WTC11 (cell line): Measurements from ENCODE around the gene NSG2.
"Not testable (repeated sequence)": the region's sequence is repeated elsewhere in the genome, so short reads cannot be mapped to it uniquely, and the experiment has no call there.

ENCODE experiments used
- CTCF ChIP-seq: fragments of 200-600 bp; IDR thresholded peaks from 2 replicates; pipeline ENCODE4 v1.8.0; 2022; ENCODE audit warnings: antibody characterized with exemption
- E2F4 ChIP-seq: sonication (generic); formaldehyde crosslinking; IDR thresholded peaks from 2 replicates; pipeline ENCODE4 v1.8.1; 2022; ENCODE audit warnings: low read depth, mild to moderate bottlenecking, moderate library complexity, missing genetic modification reagents, borderline replicate concordance
- GABPB1 ChIP-seq: sonication (generic); formaldehyde crosslinking; IDR thresholded peaks from 2 replicates; pipeline ENCODE4 v1.8.1; 2023; ENCODE audit warnings: mild to moderate bottlenecking, missing genetic modification reagents
- ZNF138 ChIP-seq: sonication (generic); formaldehyde crosslinking; conservative IDR thresholded peaks from 2 replicates; pipeline ENCODE4 v1.8.1; 2022; ENCODE audit warnings: mild to moderate bottlenecking, moderate library complexity, missing genetic modification reagents
- ZNF281 ChIP-seq: sonication (generic); formaldehyde crosslinking; IDR thresholded peaks from 2 replicates; pipeline ENCODE4 v1.8.0; 2023; ENCODE audit warnings: mild to moderate bottlenecking, missing genetic modification reagents

- peak; percentile 53 for TF ChIP-seq CTCF
- not testable (repeated sequence) for TF ChIP-seq ZNF138 (CRISPR knock-in tag); E2F4; ZNF281; GABPB1
Measured at GRCh38 chr5:174020069-174020927, 25.2 kb upstream of the NSG2 start.
